ENCODE results near the gene AGBL4.

Gene AGBL4

DNA sequence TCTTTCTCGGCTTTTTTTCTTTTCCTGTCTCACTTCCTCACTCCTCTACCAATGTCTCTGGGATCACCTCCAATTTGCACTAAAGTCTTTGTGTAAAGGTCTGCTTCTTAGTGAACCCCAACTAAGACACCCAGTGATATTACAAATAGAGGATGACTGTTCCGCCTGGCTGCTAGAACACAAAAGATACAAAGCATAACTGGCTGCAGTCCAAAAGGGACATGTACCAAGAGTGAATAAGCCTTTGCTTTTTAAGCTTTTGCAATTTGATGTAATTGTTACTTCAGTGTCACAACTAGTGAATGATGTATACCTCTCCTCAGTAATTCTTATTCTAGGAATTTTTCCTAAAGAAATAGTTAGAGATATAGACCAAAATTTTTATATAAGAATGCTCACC lies 1164.3 kb downstream of the AGBL4 start:
- H3K27ac ChIP-seq, result no peak overlapping the region
- TF ChIP-seq CTCF (conservative IDR thresholded peaks at IDR 0.05), result no peak

DNA sequence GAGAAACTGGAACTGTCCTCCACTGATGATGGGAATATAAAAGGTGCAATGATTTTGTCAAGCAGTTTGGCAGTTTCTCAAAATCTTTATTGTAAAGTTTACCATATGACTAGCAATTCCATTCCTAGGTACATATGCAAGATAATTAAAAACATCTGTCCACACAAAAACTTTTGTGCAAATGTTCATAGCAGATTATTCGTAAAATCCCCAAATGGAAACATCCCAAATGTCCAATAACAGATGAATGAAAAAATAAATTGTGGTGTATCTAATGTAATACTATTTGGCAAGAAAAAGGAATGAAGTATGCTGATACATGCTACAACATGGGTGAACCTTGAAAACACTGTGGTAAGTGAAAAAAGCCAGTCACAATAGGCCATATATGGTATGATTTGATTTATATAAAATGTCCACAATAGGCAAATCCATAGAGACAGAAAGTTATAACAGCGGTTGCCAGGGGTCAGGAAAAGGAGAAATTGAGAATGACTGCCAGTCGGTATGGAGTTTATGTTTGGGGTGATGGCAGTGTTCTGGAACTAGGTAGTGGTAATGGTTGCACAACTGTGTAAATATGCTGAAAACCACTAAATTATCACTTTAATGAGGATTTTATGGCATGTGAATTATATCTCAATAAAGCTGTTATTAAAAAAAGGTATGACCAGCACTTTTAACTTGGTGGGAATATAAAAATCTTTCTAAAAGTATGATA lies 1165.4 kb downstream of the AGBL4 start:
- TF ChIP-seq CTCF (conservative IDR thresholded peaks at IDR 0.05), result no peak

DNA sequence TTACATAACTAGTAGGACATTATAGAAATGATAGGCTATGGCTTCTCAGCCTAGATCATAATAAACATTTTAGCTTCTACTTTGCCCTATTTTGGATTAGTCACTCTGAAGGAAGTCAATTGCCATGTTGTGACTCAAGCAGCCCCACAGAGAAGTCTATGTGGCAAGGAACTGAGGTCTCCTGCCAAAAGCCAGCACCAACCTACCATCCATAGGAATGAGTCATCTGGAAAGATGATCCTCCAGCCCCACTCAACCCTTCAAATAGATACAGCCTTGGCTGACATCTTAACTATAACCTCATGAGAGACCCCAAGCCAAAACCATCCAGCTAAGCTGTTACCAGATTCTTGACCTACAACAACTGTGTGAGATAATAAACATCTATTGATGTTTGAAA lies 1170.7 kb downstream of the AGBL4 start:
- no peak overlapping the region for H3K27ac ChIP-seq
- TF ChIP-seq CTCF (conservative IDR thresholded peaks at IDR 0.05), result no peak

More for the DNA sequence above, 1165.4 kb downstream of the AGBL4 start:
- H3K27ac ChIP-seq, result no peak overlapping the region

DNA sequence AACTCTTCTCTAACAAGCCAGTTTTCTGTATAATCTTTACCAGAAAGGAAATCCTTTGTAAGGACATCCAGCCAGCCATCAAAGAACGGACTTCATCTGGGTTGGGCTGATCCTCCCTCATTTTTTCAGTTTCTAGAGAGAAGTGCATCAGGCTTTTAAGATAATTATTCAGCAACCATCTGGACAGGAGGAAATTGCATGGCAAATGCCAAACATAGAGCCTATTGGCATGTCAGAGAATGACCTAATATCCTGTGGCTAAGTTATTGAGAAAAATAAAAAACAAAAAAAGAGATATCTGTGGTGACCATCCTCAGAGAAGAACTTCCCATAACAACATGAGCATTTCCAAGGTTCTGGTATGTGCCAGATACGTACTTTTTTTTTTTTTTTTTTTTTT lies 1172.1 kb downstream of the AGBL4 start:
- H3K27ac ChIP-seq, result no peak overlapping the region
- no peak for TF ChIP-seq CTCF (conservative IDR thresholded peaks at IDR 0.05)

DNA sequence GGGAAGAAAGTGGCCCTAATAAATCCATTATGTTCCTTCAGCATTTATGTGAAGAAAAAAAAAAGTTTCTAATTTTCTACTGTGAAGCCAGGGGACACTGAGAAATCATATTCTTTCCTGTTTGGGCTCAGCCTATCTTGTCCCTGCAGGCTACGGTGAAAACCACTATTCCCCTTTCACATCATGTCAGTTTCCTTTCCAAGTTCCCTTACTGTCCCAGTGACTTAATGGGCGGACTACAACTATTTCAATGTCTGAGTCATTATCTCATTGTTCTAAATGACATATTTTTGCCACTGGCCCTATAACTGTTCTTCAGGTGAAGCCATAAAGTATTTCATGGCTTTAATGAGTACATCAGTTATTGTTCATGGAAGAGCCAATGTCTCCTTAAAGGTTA lies 1175.7 kb downstream of the AGBL4 start:
- TF ChIP-seq CTCF (conservative IDR thresholded peaks at IDR 0.05), result no peak
- H3K27ac ChIP-seq, result no peak overlapping the region

DNA sequence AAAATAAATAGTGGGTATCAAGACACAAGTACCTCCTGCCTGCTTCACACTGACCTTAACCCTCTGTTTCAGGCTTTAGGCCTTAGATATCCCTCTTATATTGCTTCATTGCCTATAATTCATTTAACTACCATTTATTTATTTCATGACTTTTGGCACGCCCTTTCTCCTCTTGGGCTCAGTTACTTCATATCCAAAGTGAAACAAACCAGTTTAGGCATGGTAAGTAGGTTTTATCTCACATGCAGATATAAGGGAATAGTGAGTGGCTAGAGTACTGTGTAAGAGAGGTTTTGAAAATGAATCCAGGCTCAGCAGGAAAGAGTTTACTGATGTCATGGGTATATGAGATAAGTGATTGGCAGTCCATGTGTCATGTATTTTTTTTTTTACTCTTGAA lies 1177.3 kb downstream of the AGBL4 start:
- TF ChIP-seq CTCF (conservative IDR thresholded peaks at IDR 0.05), result no peak
- H3K27ac ChIP-seq, result no peak overlapping the region

DNA sequence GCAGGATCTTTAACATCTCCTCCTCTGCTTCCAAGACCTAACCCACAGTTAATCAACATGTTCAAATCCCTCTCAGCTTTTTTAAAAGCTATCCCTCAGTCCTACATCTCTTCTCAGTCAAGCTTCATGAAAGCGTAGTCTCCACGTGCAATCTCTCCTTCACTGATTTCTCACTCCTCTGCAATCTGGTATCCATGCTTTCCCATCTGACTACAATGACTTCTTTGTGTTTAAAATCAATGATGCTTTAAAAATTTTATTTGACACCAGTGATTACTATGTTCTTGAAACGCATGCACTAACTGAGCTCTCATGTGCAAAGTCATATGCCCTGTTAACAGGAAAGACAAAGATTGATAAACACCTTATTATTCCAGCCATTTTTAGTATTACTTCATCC lies 1179.6 kb downstream of the AGBL4 start:
- H3K27ac ChIP-seq, result no peak overlapping the region
- TF ChIP-seq CTCF (conservative IDR thresholded peaks at IDR 0.05), result no peak
